ENCODE results near the gene ZNF586.

DNA sequence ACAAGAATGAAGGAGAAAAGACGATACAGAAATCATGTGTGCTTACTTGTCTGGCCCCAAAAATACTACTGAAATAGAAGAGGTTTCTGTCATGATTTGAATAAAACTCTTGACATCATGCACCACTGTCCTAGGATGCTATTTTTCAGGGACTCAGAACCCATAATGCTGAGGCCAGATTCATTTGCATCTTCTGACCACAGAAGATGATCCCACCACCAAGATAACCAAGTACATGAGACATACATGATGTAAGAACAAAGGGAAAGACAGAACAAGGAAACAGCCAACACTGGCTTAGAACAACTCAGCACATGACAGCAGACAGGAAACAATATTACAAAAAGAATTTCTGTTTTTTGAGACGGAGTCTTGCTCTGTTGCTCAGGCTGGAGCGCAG, 42.8 kb downstream of the ZNF586 start:
- TF ChIP-seq, protein P1, sequence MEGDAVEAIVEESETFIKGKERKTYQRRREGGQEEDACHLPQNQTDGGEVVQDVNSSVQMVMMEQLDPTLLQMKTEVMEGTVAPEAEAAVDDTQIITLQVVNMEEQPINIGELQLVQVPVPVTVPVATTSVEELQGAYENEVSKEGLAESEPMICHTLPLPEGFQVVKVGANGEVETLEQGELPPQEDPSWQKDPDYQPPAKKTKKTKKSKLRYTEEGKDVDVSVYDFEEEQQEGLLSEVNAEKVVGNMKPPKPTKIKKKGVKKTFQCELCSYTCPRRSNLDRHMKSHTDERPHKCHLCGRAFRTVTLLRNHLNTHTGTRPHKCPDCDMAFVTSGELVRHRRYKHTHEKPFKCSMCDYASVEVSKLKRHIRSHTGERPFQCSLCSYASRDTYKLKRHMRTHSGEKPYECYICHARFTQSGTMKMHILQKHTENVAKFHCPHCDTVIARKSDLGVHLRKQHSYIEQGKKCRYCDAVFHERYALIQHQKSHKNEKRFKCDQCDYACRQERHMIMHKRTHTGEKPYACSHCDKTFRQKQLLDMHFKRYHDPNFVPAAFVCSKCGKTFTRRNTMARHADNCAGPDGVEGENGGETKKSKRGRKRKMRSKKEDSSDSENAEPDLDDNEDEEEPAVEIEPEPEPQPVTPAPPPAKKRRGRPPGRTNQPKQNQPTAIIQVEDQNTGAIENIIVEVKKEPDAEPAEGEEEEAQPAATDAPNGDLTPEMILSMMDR (IDR thresholded peaks at IDR 0.05; ENCODE audit: low read depth, low read length, poor library complexity, severe bottlenecking) = no peak
- TF ChIP-seq EZH2phosphoT487 (IDR thresholded peaks at IDR 0.05; ENCODE audit: borderline replicate concordance, low read length) = no peak

Measured in DOHH2 (cell line).